HepG2 (cell line): ENCODE measurements around the gene FRMD1. TPM values are rescaled to one million over a fixed set of nuclear protein-coding genes. Genes with fewer than 3 reads are reported as not detected.
A peak's percentile ranks its signal among the peaks of the same experiment; 100 is the strongest.

Experiments used
- CBX1 ChIP-seq: IDR thresholded peaks from one replicate; pipeline ENCODE4 v1.6.1; 2016; ENCODE audit warnings: antibody characterized with exemption, low read depth
- EED ChIP-seq: sonication (generic); formaldehyde crosslinking; IDR thresholded peaks from 2 replicates; pipeline ENCODE4 v1.5.0; 2020; ENCODE audit warnings: mild to moderate bottlenecking, missing genetic modification reagents
- EP300 ChIP-seq, 3 experiments: sonication (generic) in 1 of 3; formaldehyde crosslinking in 1 of 3; IDR thresholded peaks; 2 replicates each; pipeline versions ENCODE4 v1.5.1 to v1.6.1; 2011 to 2020; ENCODE audit warnings: low read depth in 2 of 3, low read length in 2 of 3, borderline replicate concordance in 1 of 3, improper control_type of control experiment in 1 of 3, mild to moderate bottlenecking in 1 of 3, missing genetic modification reagents in 1 of 3, moderate library complexity in 1 of 3
- GATAD1 ChIP-seq: IDR thresholded peaks from 2 replicates; pipeline ENCODE4 v1.6.1; 2016; ENCODE audit warnings: missing genetic modification reagents, missing compliant biosample characterization
- HNRNPL ChIP-seq: fragments of 200-400 bp; formaldehyde crosslinking; IDR thresholded peaks from 2 replicates; pipeline ENCODE4 v1.6.1; 2017; ENCODE audit warnings: mild to moderate bottlenecking, low read depth, low read length
- KDM6A ChIP-seq: IDR thresholded peaks from 2 replicates; pipeline ENCODE4 v1.6.1; 2016; ENCODE audit warnings: low read depth
- RBFOX2 ChIP-seq: fragments of 200-400 bp; formaldehyde crosslinking; IDR thresholded peaks from 2 replicates; pipeline ENCODE4 v1.6.1; 2017; ENCODE audit warnings: low read depth, mild to moderate bottlenecking, low read length
- SKI ChIP-seq: fragments of 450-650 bp; IDR thresholded peaks from one replicate; pipeline ENCODE4 v1.6.1; 2018; ENCODE audit warnings: mild to moderate bottlenecking; ENCODE audit not compliant: partially characterized antibody
- TEAD2 ChIP-seq: sonication (generic); formaldehyde crosslinking; IDR thresholded peaks from 2 replicates; pipeline ENCODE4 v1.9.0; 2021; ENCODE audit warnings: missing genetic modification reagents
- YY1 ChIP-seq: IDR thresholded peaks from 2 replicates; pipeline ENCODE4 v1.6.1; 2011; ENCODE audit warnings: low read length, low read depth, moderate library complexity, mild to moderate bottlenecking; ENCODE audit not compliant: insufficient read depth, insufficient replicate concordance
- ZBTB3 ChIP-seq: sonication (generic); formaldehyde crosslinking; IDR thresholded peaks from 2 replicates; pipeline ENCODE4 v1.4.0; 2020; ENCODE audit warnings: low read depth, mild to moderate bottlenecking, moderate library complexity, missing genetic modification reagents, borderline replicate concordance
- ZFP62 ChIP-seq: sonication (generic); formaldehyde crosslinking; IDR thresholded peaks from 2 replicates; pipeline ENCODE4 v1.4.0; 2020; ENCODE audit warnings: missing genetic modification reagents
- ZIK1 ChIP-seq: sonication (generic); formaldehyde crosslinking; IDR thresholded peaks from 2 replicates; pipeline ENCODE4 v1.5.0; 2020; ENCODE audit warnings: mild to moderate bottlenecking, low read depth, missing genetic modification reagents, borderline replicate concordance
- ZNF10 ChIP-seq: sonication (generic); formaldehyde crosslinking; IDR thresholded peaks from 2 replicates; pipeline ENCODE4 v1.4.0; 2020; ENCODE audit warnings: mild to moderate bottlenecking, low read depth, missing genetic modification reagents, borderline replicate concordance
- ZNF652 ChIP-seq: IDR thresholded peaks from 2 replicates; pipeline ENCODE4 v1.6.1; 2016; ENCODE audit warnings: low read depth, borderline replicate concordance
- ZNF746 ChIP-seq: sonication (generic); formaldehyde crosslinking; IDR thresholded peaks from 2 replicates; pipeline ENCODE4 v1.8.0; 2022; ENCODE audit warnings: mild to moderate bottlenecking, missing genetic modification reagents
- polyA plus RNA-seq, 8 experiments: library from polyadenylated mRNA; depleted of rRNA in 3 of 8; stranded (reverse) in 7 of 8; unstranded in 1 of 8; fragments of >200 nt; fragmentation: Illumina TruSeq in 4 of 8; extraction: Trizol in 4 of 8; gene quantifications; 2 replicates each; pipeline versions ENCODE4 v1.2.1 to v1.2.3, GENCODE V29; 2011 to 2016; ENCODE audit warnings: low read depth in 4 of 8, missing spikeins in 1 of 8, mixed read lengths in 1 of 8; ENCODE audit not compliant: insufficient read depth in 1 of 8
- total RNA-seq, 5 experiments: library from RNA; depleted of rRNA; stranded (reverse); fragments of >200 nt; fragmentation: Illumina TruSeq; extraction: Trizol; gene quantifications; 2 replicates each; pipeline ENCODE4 v1.2.3, GENCODE V29; 2016; ENCODE audit warnings: low read depth in 1 of 5
- TF ChIP-seq, protein P1 (sequence below): sonication (generic); formaldehyde crosslinking; IDR thresholded peaks from 2 replicates; pipeline ENCODE4 v1.9.0; 2021; ENCODE audit warnings: mild to moderate bottlenecking, missing genetic modification reagents
- TF ChIP-seq, protein P2 (sequence below): sonication (generic); formaldehyde crosslinking; IDR thresholded peaks from 2 replicates; pipeline ENCODE4 v1.8.0; 2022; ENCODE audit warnings: missing genetic modification reagents, mild to moderate bottlenecking, inconsistent platforms, borderline replicate concordance
- TF ChIP-seq, protein P3 (sequence below), 2 experiments: IDR thresholded peaks; 2 replicates each; pipeline ENCODE4 v1.6.1; 2011 to 2012; ENCODE audit warnings: low read length in 2 of 2, borderline replicate concordance in 1 of 2, low read depth in 1 of 2, mild to moderate bottlenecking in 1 of 2, moderate library complexity in 1 of 2

The FRMD1 gene
- total and polyA plus RNA-seq, 2 of the 13 experiments (the other 11 are each of a cell fraction or from before 2014, with no cell fraction given), result 0.01 TPM; not detected in 1

DNA sequence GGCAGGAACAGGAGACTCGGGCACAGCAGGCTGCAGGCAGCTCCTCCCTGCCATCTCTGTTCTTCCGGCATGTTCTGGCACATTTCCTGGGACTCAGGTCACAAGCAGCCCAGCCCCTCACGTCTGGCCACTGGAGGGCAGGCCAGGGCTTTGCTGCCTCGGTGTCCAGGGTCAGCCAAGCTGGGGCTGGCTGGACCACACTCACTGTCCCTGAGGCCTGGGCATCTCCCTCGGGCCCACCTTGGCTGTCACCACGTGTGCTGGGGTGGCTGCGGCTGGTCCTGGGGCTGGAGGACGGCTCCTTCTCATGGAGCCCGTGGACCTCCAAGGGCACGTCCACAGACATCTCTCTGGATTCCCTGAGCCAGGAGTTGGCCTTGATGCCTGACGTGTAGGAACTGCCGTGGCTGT is 18.5 kb downstream of the FRMD1 start (continued):
- TF ChIP-seq ZNF10 (CRISPR knock-in tag) (no peak), CBX1 (no peak), RBFOX2 (no peak), SKI (no peak), HNRNPL (no peak), ZBTB3 (no peak), ZFP62 (CRISPR knock-in tag) (no peak), EP300 (IDR thresholded peaks at IDR 0.05; ENCODE audit: low read depth in 2 of 2, low read length in 2 of 2) (no peak; a peak in 1 of 4 replicates), EP300 (CRISPR knock-in tag; IDR thresholded peaks at IDR 0.05; ENCODE audit: borderline replicate concordance) (no peak), TEAD2 (CRISPR knock-in tag) (no peak), ZNF746 (CRISPR knock-in tag) (no peak), GATAD1 (CRISPR knock-in tag) (0 out of 2 replicates have a peak, but pooled peaks have one; percentile 29), YY1 (peak; percentile 38), ZNF652 (CRISPR knock-in tag) (no peak), EED (CRISPR knock-in tag) (no peak), ZIK1 (CRISPR knock-in tag) (0 out of 2 replicates have a peak, but pooled peaks have one; percentile 57), KDM6A (CRISPR knock-in tag) (no peak)
- TF ChIP-seq, protein P1, sequence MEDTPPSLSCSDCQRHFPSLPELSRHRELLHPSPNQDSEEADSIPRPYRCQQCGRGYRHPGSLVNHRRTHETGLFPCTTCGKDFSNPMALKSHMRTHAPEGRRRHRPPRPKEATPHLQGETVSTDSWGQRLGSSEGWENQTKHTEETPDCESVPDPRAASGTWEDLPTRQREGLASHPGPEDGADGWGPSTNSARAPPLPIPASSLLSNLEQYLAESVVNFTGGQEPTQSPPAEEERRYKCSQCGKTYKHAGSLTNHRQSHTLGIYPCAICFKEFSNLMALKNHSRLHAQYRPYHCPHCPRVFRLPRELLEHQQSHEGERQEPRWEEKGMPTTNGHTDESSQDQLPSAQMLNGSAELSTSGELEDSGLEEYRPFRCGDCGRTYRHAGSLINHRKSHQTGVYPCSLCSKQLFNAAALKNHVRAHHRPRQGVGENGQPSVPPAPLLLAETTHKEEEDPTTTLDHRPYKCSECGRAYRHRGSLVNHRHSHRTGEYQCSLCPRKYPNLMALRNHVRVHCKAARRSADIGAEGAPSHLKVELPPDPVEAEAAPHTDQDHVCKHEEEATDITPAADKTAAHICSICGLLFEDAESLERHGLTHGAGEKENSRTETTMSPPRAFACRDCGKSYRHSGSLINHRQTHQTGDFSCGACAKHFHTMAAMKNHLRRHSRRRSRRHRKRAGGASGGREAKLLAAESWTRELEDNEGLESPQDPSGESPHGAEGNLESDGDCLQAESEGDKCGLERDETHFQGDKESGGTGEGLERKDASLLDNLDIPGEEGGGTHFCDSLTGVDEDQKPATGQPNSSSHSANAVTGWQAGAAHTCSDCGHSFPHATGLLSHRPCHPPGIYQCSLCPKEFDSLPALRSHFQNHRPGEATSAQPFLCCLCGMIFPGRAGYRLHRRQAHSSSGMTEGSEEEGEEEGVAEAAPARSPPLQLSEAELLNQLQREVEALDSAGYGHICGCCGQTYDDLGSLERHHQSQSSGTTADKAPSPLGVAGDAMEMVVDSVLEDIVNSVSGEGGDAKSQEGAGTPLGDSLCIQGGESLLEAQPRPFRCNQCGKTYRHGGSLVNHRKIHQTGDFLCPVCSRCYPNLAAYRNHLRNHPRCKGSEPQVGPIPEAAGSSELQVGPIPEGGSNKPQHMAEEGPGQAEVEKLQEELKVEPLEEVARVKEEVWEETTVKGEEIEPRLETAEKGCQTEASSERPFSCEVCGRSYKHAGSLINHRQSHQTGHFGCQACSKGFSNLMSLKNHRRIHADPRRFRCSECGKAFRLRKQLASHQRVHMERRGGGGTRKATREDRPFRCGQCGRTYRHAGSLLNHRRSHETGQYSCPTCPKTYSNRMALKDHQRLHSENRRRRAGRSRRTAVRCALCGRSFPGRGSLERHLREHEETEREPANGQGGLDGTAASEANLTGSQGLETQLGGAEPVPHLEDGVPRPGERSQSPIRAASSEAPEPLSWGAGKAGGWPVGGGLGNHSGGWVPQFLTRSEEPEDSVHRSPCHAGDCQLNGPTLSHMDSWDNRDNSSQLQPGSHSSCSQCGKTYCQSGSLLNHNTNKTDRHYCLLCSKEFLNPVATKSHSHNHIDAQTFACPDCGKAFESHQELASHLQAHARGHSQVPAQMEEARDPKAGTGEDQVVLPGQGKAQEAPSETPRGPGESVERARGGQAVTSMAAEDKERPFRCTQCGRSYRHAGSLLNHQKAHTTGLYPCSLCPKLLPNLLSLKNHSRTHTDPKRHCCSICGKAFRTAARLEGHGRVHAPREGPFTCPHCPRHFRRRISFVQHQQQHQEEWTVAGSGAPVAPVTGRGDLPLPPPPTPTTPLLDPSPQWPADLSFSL (CRISPR knock-in tag), result no peak
- TF ChIP-seq, protein P2, sequence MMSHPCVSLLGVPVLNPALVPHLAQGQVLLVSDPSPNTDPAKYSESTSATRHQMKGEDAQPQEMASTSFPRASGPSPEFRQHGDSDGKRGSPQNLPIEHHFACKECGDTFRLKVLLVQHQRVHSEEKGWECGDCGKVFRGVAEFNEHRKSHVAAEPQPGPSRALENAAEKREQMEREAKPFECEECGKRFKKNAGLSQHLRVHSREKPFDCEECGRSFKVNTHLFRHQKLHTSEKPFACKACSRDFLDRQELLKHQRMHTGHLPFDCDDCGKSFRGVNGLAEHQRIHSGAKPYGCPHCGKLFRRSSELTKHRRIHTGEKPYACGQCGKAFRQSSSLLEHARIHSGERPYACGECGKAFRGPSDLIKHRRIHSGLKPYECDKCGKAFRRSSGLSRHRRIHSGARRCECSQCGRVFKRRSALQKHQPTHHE, result no peak
- TF ChIP-seq, protein P3, sequence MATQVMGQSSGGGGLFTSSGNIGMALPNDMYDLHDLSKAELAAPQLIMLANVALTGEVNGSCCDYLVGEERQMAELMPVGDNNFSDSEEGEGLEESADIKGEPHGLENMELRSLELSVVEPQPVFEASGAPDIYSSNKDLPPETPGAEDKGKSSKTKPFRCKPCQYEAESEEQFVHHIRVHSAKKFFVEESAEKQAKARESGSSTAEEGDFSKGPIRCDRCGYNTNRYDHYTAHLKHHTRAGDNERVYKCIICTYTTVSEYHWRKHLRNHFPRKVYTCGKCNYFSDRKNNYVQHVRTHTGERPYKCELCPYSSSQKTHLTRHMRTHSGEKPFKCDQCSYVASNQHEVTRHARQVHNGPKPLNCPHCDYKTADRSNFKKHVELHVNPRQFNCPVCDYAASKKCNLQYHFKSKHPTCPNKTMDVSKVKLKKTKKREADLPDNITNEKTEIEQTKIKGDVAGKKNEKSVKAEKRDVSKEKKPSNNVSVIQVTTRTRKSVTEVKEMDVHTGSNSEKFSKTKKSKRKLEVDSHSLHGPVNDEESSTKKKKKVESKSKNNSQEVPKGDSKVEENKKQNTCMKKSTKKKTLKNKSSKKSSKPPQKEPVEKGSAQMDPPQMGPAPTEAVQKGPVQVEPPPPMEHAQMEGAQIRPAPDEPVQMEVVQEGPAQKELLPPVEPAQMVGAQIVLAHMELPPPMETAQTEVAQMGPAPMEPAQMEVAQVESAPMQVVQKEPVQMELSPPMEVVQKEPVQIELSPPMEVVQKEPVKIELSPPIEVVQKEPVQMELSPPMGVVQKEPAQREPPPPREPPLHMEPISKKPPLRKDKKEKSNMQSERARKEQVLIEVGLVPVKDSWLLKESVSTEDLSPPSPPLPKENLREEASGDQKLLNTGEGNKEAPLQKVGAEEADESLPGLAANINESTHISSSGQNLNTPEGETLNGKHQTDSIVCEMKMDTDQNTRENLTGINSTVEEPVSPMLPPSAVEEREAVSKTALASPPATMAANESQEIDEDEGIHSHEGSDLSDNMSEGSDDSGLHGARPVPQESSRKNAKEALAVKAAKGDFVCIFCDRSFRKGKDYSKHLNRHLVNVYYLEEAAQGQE (IDR thresholded peaks at IDR 0.05; ENCODE audit: borderline replicate concordance in 1 of 2, low read depth in 1 of 2, low read length in 2 of 2), result no peak
